Measurements from ENCODE around the gene RBM5.

RBM5 gene

GRCh38 chr3:50167069-50167840 lies 78.5 kb downstream of the RBM5 start:
- no peak overlapping the region for H3K4me3 ChIP-seq (ENCODE audit: low read length)
- no peak for TF ChIP-seq ZNF274 (IDR thresholded peaks at IDR 0.05; ENCODE audit: low read depth, low read length)

- TF ChIP-seq ZNF274 (IDR thresholded peaks at IDR 0.05; ENCODE audit: low read depth, low read length): no peak
- H3K4me3 ChIP-seq (ENCODE audit: low read length): no peak overlapping the region
Observed at GRCh38 chr3:50167841-50168209, 79.1 kb downstream of the RBM5 start.

- no peak overlapping the region for H3K4me3 ChIP-seq (ENCODE audit: low read length)
- no peak for TF ChIP-seq ZNF274 (IDR thresholded peaks at IDR 0.05; ENCODE audit: low read depth, low read length)
Observed at GRCh38 chr3:50168388-50168787, 79.7 kb downstream of the RBM5 start.

Data from GM08714 (cell line).